GM19372 (cell line): ENCODE measurements around the gene EXOSC6.
"Not testable (repeated sequence)": the region's sequence is repeated elsewhere in the genome, so short reads cannot be mapped to it uniquely, and the experiment has no call there.

Source experiments
- ATAC-seq: cut with Tn5 transposase; IDR thresholded peaks from one replicate; pipeline ENCODE4 v1.9.1; 2021; ENCODE audit warnings: mild to moderate bottlenecking, low read depth, moderate library complexity; ENCODE audit not compliant: unreplicated experiment

Gene EXOSC6

DNA sequence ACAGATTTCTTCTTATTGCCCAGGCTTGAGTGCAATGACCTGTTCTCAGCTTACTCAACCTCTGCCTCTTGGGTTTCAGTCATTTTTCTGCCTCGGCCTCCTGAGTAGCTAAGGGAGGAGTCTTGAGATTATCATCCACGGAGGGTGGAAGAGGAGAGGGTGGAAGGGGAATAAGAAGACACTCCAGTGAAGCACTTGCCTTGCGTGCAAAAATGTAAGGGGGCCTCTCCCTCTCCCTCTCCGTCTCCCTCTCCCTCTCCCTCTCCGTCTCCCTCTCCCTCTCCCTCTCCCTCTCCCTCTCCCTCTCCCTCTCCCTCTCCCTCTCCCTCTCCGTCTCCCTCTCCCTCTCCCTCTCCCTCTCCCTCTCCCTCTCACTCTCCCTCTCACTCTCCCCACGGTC, 48.2 kb downstream of the EXOSC6 start:
- not testable (repeated sequence) for ATAC-seq

DNA sequence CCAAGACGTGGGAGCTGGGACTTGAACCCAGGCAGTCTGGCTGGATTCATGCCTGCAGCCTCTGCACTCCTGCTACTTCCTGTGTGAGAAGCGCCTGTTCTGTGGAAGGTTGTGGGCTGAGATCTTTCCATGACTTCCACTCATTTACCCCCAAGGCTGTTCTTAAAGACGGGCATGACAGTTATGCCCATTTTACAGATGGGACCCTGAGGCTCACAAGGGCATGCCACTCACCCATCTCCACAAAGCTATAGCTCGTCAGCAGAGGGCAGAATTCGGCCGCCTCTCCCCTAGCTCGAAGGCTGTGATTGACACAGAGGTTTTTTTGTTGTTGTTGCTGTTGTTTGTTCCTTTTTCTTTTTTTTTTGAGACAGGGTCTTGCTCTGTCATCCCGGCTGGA, 51.7 kb downstream of the EXOSC6 start:
- ATAC-seq: not testable (repeated sequence)

DNA sequence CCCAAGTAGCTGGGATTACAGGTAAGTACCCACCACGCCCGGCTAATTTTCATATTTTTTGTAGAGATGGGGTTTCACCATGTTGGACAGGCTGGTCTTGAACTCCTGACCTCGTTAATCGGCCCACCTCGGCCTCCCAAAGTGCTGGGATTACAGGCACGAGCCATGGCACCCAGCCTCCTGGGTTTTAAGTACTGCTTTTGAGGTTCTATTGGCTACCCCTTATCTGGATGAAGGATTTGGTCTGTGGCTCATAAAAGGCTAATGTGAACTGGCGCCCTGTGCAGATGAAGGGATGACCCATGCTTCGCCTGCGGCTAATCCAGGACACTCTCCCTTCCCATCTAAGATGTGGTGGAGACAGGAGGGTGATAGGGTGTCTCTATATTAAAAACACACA, 52.6 kb downstream of the EXOSC6 start:
- ATAC-seq: not testable (repeated sequence)

DNA sequence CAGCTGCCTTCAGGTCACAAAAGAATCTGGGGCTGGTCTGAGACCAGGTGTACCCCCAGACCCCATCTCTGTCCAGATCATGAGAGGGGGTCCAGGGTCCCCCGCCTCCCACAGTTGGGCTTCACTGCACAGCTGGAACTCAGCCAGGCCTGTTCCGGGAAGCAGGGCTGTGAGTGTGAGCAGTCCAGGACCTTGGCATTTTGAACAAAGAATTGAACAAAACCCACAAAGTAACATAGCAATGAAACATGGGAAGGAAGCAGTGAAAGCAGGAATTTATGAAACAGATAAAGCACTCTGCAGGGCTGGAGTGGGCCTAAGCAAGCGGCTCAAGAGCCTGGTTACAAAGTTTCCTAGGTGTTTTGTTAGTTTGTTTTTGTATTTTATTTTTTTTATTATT, 53.1 kb downstream of the EXOSC6 start:
- not testable (repeated sequence) for ATAC-seq

DNA sequence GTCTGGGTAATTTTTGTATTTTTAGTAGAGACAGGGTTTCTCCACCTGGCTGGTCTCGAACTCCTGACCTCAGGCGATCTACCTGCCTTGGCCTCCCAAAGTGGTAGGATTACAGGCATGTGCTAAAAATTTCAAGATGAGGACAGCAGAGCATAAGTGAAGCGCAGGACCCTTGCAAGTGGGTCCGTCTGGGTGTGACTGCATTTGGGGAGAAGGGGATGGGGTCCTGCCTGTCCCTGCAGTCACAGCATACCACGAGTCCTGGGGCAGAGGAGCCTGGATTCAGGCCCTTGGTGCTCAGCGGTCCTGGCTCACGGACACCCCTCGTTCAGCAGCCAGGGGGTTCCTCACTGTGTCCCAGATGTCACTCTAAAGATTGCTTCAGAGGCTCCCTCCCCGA, 53.5 kb downstream of the EXOSC6 start:
- not testable (repeated sequence) for ATAC-seq

DNA sequence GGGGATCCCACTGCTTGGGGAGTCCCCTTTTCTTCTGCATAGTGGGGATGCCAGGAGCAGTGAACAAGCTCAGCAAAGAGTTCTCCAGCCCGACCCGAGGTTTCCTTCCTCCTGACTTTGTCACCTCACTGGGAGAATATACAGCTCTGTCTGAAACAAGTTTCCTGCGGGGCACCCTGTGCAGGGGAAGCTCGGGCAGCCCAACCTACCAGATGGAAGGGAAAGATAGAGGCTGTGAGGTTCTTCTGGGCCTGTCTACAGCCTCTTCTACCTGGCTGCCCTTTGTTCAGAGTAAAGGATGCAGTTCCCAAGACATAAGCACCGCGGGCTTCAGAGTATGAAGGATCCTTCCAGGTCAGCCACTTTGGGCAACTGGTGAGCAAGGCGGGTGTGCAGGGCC, 54.1 kb downstream of the EXOSC6 start:
- not testable (repeated sequence) for ATAC-seq
